GM12873 (cell line): ENCODE results near the gene UBAP2L.

Experiments
- CTCF ChIP-seq: IDR thresholded peaks from 2 replicates; pipeline ENCODE4 v1.5.1; 2012; ENCODE audit warnings: low read depth, mild to moderate bottlenecking, moderate library complexity, low read length, control low read depth; ENCODE audit not compliant: insufficient read depth; ENCODE audit errors: missing control alignments

Gene UBAP2L

GRCh38 chr1:154207262-154207661, 13.5 kb upstream of the UBAP2L start:
- no peak for TF ChIP-seq CTCF

GRCh38 chr1:154208677-154209388, 11.9 kb upstream of the UBAP2L start:
- TF ChIP-seq CTCF, result no peak

- no peak for TF ChIP-seq CTCF
These were observed 8.7 kb upstream of the UBAP2L start for GRCh38 chr1:154212083-154212482.

- no peak for TF ChIP-seq CTCF
These were observed 7.5 kb upstream of the UBAP2L start for GRCh38 chr1:154213274-154213673.

GRCh38 chr1:154218545-154218944, 2.2 kb upstream of the UBAP2L start:
- TF ChIP-seq CTCF, result no peak

GRCh38 chr1:154219541-154219940, 1.2 kb upstream of the UBAP2L start:
- no peak for TF ChIP-seq CTCF

- TF ChIP-seq CTCF, result no peak
These were observed 169 bp downstream of the UBAP2L start for GRCh38 chr1:154220970-154221277.
